ENCODE measurements around the gene KCNQ4. TPM values are rescaled to one million over a fixed set of nuclear protein-coding genes. Genes with fewer than 3 reads are reported as not detected.

Gene KCNQ4
- total and polyA plus RNA-seq, 2 experiments from 2014 or later: 1.3 to 3.0 TPM

DNA sequence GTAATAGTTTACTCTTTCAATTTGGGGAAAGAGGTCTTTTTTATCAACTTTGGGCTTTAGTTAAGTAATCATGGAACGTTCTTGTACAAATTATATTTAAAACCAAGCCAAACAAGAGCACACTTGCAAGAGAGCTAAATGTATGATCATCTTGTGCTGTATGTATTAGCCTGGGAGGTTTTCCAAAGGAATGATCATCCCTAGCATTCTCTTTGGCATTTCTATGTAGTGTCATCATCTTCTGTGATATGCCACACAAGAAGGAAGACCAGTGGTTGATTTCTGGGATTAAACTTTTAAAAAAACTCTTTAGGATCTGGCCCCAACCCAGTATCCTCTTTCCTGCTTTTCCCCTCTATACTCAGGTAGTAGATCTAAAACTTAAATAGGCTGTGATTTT, 38.4 kb upstream of the KCNQ4 start:
- H3K4me3 ChIP-seq: no peak overlapping the region
- Mint-ChIP-seq H3K4me3 (no peak overlapping the region), H3K27ac (no peak overlapping the region), H3K36me3 (ENCODE audit: low read depth) (peaks cover 73% of the 10 kb centered on the region), H3K27me3 (ENCODE audit: insufficient read depth, low read depth, poor library complexity) (peaks cover 3% of the 10 kb centered on the region), H3K9me3 (no peaks in the 10 kb centered on the region), H3K4me1 (peaks cover 3% of the 10 kb centered on the region; the same call in 1 of the 3 replicates)
- H3K36me3 ChIP-seq (ENCODE audit: insufficient read depth): peaks cover 25% of the 10 kb centered on the region
- H4K20me1 ChIP-seq (replicated peaks; ENCODE audit: insufficient read depth): peaks cover 37% of the 10 kb centered on the region
- no peak for DNase-seq (ENCODE audit: low spot score)
- ATAC-seq: no peak
- no peak overlapping the region for H3K4me2 ChIP-seq
- H3K27me3 ChIP-seq (ENCODE audit: insufficient read depth): no peaks in the 10 kb centered on the region
- no peaks in the 10 kb centered on the region for H3F3A ChIP-seq (replicated peaks; ENCODE audit: low read depth)
- no peaks in the 10 kb centered on the region for H3K9me2 ChIP-seq (ENCODE audit: insufficient read depth)
- TF ChIP-seq, protein P1, sequence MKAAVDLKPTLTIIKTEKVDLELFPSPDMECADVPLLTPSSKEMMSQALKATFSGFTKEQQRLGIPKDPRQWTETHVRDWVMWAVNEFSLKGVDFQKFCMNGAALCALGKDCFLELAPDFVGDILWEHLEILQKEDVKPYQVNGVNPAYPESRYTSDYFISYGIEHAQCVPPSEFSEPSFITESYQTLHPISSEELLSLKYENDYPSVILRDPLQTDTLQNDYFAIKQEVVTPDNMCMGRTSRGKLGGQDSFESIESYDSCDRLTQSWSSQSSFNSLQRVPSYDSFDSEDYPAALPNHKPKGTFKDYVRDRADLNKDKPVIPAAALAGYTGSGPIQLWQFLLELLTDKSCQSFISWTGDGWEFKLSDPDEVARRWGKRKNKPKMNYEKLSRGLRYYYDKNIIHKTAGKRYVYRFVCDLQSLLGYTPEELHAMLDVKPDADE (IDR thresholded peaks at IDR 0.05): no peak
- TF ChIP-seq ZNF331 (CRISPR knock-in tag; IDR thresholded peaks at IDR 0.05; ENCODE audit: low read depth): no peak
- TF ChIP-seq CREB1 (CRISPR knock-in tag; IDR thresholded peaks at IDR 0.05; ENCODE audit: low read depth): no peak
- TF ChIP-seq, protein P2, sequence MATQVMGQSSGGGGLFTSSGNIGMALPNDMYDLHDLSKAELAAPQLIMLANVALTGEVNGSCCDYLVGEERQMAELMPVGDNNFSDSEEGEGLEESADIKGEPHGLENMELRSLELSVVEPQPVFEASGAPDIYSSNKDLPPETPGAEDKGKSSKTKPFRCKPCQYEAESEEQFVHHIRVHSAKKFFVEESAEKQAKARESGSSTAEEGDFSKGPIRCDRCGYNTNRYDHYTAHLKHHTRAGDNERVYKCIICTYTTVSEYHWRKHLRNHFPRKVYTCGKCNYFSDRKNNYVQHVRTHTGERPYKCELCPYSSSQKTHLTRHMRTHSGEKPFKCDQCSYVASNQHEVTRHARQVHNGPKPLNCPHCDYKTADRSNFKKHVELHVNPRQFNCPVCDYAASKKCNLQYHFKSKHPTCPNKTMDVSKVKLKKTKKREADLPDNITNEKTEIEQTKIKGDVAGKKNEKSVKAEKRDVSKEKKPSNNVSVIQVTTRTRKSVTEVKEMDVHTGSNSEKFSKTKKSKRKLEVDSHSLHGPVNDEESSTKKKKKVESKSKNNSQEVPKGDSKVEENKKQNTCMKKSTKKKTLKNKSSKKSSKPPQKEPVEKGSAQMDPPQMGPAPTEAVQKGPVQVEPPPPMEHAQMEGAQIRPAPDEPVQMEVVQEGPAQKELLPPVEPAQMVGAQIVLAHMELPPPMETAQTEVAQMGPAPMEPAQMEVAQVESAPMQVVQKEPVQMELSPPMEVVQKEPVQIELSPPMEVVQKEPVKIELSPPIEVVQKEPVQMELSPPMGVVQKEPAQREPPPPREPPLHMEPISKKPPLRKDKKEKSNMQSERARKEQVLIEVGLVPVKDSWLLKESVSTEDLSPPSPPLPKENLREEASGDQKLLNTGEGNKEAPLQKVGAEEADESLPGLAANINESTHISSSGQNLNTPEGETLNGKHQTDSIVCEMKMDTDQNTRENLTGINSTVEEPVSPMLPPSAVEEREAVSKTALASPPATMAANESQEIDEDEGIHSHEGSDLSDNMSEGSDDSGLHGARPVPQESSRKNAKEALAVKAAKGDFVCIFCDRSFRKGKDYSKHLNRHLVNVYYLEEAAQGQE (IDR thresholded peaks at IDR 0.05; ENCODE audit: unreplicated experiment): no peak
- no peak for TF ChIP-seq EZH2phosphoT487 (IDR thresholded peaks at IDR 0.05; ENCODE audit: unreplicated experiment)
- TF ChIP-seq, protein P3, sequence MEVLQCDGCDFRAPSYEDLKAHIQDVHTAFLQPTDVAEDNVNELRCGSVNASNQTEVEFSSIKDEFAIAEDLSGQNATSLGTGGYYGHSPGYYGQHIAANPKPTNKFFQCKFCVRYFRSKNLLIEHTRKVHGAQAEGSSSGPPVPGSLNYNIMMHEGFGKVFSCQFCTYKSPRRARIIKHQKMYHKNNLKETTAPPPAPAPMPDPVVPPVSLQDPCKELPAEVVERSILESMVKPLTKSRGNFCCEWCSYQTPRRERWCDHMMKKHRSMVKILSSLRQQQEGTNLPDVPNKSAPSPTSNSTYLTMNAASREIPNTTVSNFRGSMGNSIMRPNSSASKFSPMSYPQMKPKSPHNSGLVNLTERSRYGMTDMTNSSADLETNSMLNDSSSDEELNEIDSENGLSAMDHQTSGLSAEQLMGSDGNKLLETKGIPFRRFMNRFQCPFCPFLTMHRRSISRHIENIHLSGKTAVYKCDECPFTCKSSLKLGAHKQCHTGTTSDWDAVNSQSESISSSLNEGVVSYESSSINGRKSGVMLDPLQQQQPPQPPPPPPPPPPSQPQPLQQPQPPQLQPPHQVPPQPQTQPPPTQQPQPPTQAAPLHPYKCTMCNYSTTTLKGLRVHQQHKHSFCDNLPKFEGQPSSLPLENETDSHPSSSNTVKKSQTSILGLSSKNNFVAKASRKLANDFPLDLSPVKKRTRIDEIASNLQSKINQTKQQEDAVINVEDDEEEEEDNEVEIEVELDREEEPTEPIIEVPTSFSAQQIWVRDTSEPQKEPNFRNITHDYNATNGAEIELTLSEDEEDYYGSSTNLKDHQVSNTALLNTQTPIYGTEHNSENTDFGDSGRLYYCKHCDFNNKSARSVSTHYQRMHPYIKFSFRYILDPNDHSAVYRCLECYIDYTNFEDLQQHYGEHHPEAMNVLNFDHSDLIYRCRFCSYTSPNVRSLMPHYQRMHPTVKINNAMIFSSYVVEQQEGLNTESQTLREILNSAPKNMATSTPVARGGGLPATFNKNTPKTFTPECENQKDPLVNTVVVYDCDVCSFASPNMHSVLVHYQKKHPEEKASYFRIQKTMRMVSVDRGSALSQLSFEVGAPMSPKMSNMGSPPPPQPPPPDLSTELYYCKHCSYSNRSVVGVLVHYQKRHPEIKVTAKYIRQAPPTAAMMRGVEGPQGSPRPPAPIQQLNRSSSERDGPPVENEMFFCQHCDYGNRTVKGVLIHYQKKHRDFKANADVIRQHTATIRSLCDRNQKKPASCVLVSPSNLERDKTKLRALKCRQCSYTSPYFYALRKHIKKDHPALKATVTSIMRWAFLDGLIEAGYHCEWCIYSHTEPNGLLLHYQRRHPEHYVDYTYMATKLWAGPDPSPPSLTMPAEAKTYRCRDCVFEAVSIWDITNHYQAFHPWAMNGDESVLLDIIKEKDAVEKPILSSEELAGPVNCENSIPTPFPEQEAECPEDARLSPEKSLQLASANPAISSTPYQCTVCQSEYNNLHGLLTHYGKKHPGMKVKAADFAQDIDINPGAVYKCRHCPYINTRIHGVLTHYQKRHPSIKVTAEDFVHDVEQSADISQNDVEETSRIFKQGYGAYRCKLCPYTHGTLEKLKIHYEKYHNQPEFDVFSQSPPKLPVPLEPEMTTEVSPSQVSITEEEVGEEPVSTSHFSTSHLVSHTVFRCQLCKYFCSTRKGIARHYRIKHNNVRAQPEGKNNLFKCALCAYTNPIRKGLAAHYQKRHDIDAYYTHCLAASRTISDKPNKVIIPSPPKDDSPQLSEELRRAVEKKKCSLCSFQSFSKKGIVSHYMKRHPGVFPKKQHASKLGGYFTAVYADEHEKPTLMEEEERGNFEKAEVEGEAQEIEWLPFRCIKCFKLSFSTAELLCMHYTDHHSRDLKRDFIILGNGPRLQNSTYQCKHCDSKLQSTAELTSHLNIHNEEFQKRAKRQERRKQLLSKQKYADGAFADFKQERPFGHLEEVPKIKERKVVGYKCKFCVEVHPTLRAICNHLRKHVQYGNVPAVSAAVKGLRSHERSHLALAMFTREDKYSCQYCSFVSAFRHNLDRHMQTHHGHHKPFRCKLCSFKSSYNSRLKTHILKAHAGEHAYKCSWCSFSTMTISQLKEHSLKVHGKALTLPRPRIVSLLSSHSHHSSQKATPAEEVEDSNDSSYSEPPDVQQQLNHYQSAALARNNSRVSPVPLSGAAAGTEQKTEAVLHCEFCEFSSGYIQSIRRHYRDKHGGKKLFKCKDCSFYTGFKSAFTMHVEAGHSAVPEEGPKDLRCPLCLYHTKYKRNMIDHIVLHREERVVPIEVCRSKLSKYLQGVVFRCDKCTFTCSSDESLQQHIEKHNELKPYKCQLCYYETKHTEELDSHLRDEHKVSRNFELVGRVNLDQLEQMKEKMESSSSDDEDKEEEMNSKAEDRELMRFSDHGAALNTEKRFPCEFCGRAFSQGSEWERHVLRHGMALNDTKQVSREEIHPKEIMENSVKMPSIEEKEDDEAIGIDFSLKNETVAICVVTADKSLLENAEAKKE (CRISPR knock-in tag; IDR thresholded peaks at IDR 0.05): no peak
- TF ChIP-seq JUNB (IDR thresholded peaks at IDR 0.05; ENCODE audit: unreplicated experiment): no peak
- TF ChIP-seq STAT1 (IDR thresholded peaks at IDR 0.05; ENCODE audit: unreplicated experiment): no peak
- TF ChIP-seq ZNF114 (CRISPR knock-in tag; IDR thresholded peaks at IDR 0.05): no peak
- TF ChIP-seq NANOG (IDR thresholded peaks at IDR 0.05; ENCODE audit: borderline replicate concordance): no peak
- TF ChIP-seq, protein P4, sequence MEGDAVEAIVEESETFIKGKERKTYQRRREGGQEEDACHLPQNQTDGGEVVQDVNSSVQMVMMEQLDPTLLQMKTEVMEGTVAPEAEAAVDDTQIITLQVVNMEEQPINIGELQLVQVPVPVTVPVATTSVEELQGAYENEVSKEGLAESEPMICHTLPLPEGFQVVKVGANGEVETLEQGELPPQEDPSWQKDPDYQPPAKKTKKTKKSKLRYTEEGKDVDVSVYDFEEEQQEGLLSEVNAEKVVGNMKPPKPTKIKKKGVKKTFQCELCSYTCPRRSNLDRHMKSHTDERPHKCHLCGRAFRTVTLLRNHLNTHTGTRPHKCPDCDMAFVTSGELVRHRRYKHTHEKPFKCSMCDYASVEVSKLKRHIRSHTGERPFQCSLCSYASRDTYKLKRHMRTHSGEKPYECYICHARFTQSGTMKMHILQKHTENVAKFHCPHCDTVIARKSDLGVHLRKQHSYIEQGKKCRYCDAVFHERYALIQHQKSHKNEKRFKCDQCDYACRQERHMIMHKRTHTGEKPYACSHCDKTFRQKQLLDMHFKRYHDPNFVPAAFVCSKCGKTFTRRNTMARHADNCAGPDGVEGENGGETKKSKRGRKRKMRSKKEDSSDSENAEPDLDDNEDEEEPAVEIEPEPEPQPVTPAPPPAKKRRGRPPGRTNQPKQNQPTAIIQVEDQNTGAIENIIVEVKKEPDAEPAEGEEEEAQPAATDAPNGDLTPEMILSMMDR (conservative IDR thresholded peaks at IDR 0.05; ENCODE audit: low read depth in 2 of 2): no peak
- TF ChIP-seq EZH2 (IDR thresholded peaks at IDR 0.05; ENCODE audit: low read depth, unreplicated experiment): no peak
- no peak for TF ChIP-seq POLR2AphosphoS5 (IDR thresholded peaks at IDR 0.05; ENCODE audit: low read depth)
- no peaks in the 10 kb centered on the region for H3K4me1 ChIP-seq (ENCODE audit: insufficient read depth)
- H2AFZ ChIP-seq: no peak overlapping the region
- no peak overlapping the region for H3K27ac ChIP-seq (ENCODE audit: low read depth)
- peaks cover 47% of the 10 kb centered on the region for H3K79me2 ChIP-seq (replicated peaks; ENCODE audit: insufficient read depth)

Data from GM23338 (cell line).